Superior temporal gyrus (tissue), 1 donor: Measurements from ENCODE around the gene NKD2.

Experiments
- DNase-seq: peaks from one replicate; pipeline ENCODE4 v3.0.0-alpha.2; 2016; ENCODE audit errors: extremely low spot score

Gene NKD2

GRCh38 chr5:978693-979092, 29.9 kb upstream of the NKD2 start:
- no peak for DNase-seq

- no peak for DNase-seq
These were observed 29.3 kb upstream of the NKD2 start for GRCh38 chr5:979100-979817.

GRCh38 chr5:980001-980588, 28.5 kb upstream of the NKD2 start:
- no peak for DNase-seq

- no peak for DNase-seq
These were observed 27.6 kb upstream of the NKD2 start for GRCh38 chr5:980966-981365.

- DNase-seq = no peak
These were observed 27.1 kb upstream of the NKD2 start for GRCh38 chr5:981456-981855.

GRCh38 chr5:982377-983237, 26.0 kb upstream of the NKD2 start:
- DNase-seq = no peak

GRCh38 chr5:983238-983524, 25.4 kb upstream of the NKD2 start:
- no peak for DNase-seq

GRCh38 chr5:983568-983967, 25.0 kb upstream of the NKD2 start:
- no peak for DNase-seq

GRCh38 chr5:984774-985173, 23.8 kb upstream of the NKD2 start:
- DNase-seq = no peak

- no peak for DNase-seq
These were observed 20.8 kb upstream of the NKD2 start for GRCh38 chr5:987761-988160.

GRCh38 chr5:988322-988721, 20.3 kb upstream of the NKD2 start:
- no peak for DNase-seq

GRCh38 chr5:989961-990530, 18.6 kb upstream of the NKD2 start:
- DNase-seq = no peak

- no peak for DNase-seq
These were observed 16.9 kb upstream of the NKD2 start for GRCh38 chr5:991472-992267.

GRCh38 chr5:994272-994607, 14.4 kb upstream of the NKD2 start:
- no peak for DNase-seq

GRCh38 chr5:994821-995220, 13.8 kb upstream of the NKD2 start:
- DNase-seq = no peak

- no peak for DNase-seq
These were observed 13.3 kb upstream of the NKD2 start for GRCh38 chr5:995318-995717.

- DNase-seq = no peak
These were observed 11.6 kb upstream of the NKD2 start for GRCh38 chr5:997001-997474.

- no peak for DNase-seq
These were observed 10.9 kb upstream of the NKD2 start for GRCh38 chr5:997711-998110.

- DNase-seq = no peak
These were observed 10.2 kb upstream of the NKD2 start for GRCh38 chr5:998246-999031.

GRCh38 chr5:999032-999501, 9.5 kb upstream of the NKD2 start:
- DNase-seq = no peak

GRCh38 chr5:999724-1000123, 8.9 kb upstream of the NKD2 start:
- DNase-seq = no peak
